GM23248 (cell line): ENCODE results near the gene RPN1. TPM values are rescaled to one million over a fixed set of nuclear protein-coding genes. Genes with fewer than 3 reads are reported as not detected.

ENCODE experiments used
- DNase-seq: peaks from one replicate; pipeline ENCODE4 v3.0.0-alpha.2; 2015
- H2AFZ ChIP-seq: fragments of 200-600 bp; sonication (generic); 2 replicates; pipeline ENCODE4 v1.6.1; 2016; ENCODE audit warnings: antibody characterized with exemption
- H3F3A ChIP-seq: fragments of 200-600 bp; sonication (generic); 2 replicates; pipeline ENCODE4 v1.6.1; 2016; ENCODE audit warnings: mild to moderate bottlenecking, antibody characterized with exemption, mixed run types; ENCODE audit not compliant: insufficient read depth
- H3K27ac ChIP-seq: fragments of 200-600 bp; sonication (generic); 2 replicates; pipeline ENCODE4 v1.5.1; 2016; ENCODE audit warnings: mild to moderate bottlenecking
- H3K27me3 ChIP-seq: fragments of 200-600 bp; sonication (generic); replicated peaks from 2 replicates; pipeline ENCODE4 v1.6.1; 2016; ENCODE audit warnings: mild to moderate bottlenecking; ENCODE audit not compliant: insufficient read depth
- H3K36me3 ChIP-seq: fragments of 200-600 bp; sonication (generic); 2 replicates; pipeline ENCODE4 v1.6.1; 2016; ENCODE audit warnings: low read depth, mild to moderate bottlenecking
- H3K4me1 ChIP-seq: fragments of 200-600 bp; sonication (generic); 2 replicates; pipeline ENCODE4 v1.6.1; 2016; ENCODE audit warnings: mild to moderate bottlenecking; ENCODE audit not compliant: insufficient read depth
- H3K4me2 ChIP-seq: fragments of 200-600 bp; sonication (generic); one replicate; pipeline ENCODE4 v1.6.1; 2016; ENCODE audit warnings: mild to moderate bottlenecking; ENCODE audit not compliant: unreplicated experiment
- H3K4me3 ChIP-seq: fragments of 200-600 bp; sonication (generic); 2 replicates; pipeline ENCODE4 v1.5.1; 2016; ENCODE audit warnings: mild to moderate bottlenecking
- H3K79me2 ChIP-seq: fragments of 200-600 bp; sonication (generic); 2 replicates; pipeline ENCODE4 v1.6.1; 2016; ENCODE audit warnings: mild to moderate bottlenecking; ENCODE audit not compliant: insufficient read depth
- H3K9ac ChIP-seq: fragments of 200-600 bp; sonication (generic); 2 replicates; pipeline ENCODE4 v1.6.1; 2016; ENCODE audit warnings: mild to moderate bottlenecking
- H3K9me2 ChIP-seq: fragments of 200-600 bp; sonication (generic); 2 replicates; pipeline ENCODE4 v1.6.1; 2016; ENCODE audit warnings: mixed run types, mild to moderate bottlenecking, moderate library complexity; ENCODE audit not compliant: insufficient read depth
- H3K9me3 ChIP-seq: fragments of 200-600 bp; sonication (generic); one replicate; pipeline ENCODE4 v1.6.1; 2017; ENCODE audit warnings: low read depth
- H4K20me1 ChIP-seq: fragments of 200-600 bp; sonication (generic); 2 replicates; pipeline ENCODE4 v1.6.0; 2016; ENCODE audit not compliant: insufficient read depth
- EZH2 ChIP-seq: fragments of 200-600 bp; sonication (generic); IDR thresholded peaks from 2 replicates; pipeline ENCODE4 v1.6.1; 2018; ENCODE audit warnings: antibody characterized with exemption, mild to moderate bottlenecking; ENCODE audit not compliant: insufficient read depth, poor library complexity, severe bottlenecking
- EZH2phosphoT487 ChIP-seq: fragments of 200-600 bp; sonication (generic); IDR thresholded peaks from 2 replicates; pipeline ENCODE4 v1.6.1; 2018; ENCODE audit warnings: antibody characterized with exemption, moderate library complexity, mild to moderate bottlenecking, low read depth; ENCODE audit not compliant: insufficient read depth
- WGBS, 2 experiments: methylation state at CpG; one replicate each; pipeline ENCODE4 v1.1.6; 2015 to 2017; ENCODE audit warnings: low lambda C conversion rate in 2 of 2, low coverage in 1 of 2; ENCODE audit errors: missing lambda C conversion rate in 2 of 2; 5-methylcytosine and 5-hydroxymethylcytosine counted together
- in situ Hi-C: fragments of 300-500 bp; cut with MboI; formaldehyde crosslinking; loops from 2 replicates; pipeline ENCODE4 v1.15.0; 2020
- polyA plus RNA-seq: library from polyadenylated mRNA; unstranded; fragments of >200 nt; fragmentation: Nextera tagmentation; extraction: Ambion mirVana; gene quantifications from 2 replicates; pipeline ENCODE4 v1.2.1, GENCODE V29; 2016
- total RNA-seq: library from RNA; depleted of rRNA; stranded (reverse); fragments of >200 nt; shearing (Covaris generic); gene quantifications from 2 replicates; pipeline ENCODE4 v1.2.3, GENCODE V29; 2014; rRNA removed

Gene RPN1
- total and polyA plus RNA-seq, 2 experiments from 2014 or later = 330 to 393 TPM

- Histone ChIP-seq H3K27me3 (peaks cover 12% of the 10 kb centered on the region; the same call in 1 of the 2 replicates), H3K9me3 (no peaks in the 10 kb centered on the region), H3F3A (no peaks in the 10 kb centered on the region), H3K4me2 (no peak overlapping the region), H3K9ac (no peak overlapping the region), H3K9me2 (no peaks in the 10 kb centered on the region), H4K20me1 (no peaks in the 10 kb centered on the region), H3K4me1 (no peaks in the 10 kb centered on the region), H3K36me3 (no peaks in the 10 kb centered on the region), H2AFZ (no peak overlapping the region), H3K27ac (no peak overlapping the region), H3K4me3 (no peak overlapping the region), H3K79me2 (no peaks in the 10 kb centered on the region)
- no peak for DNase-seq
- no peak for TF ChIP-seq EZH2
- no peak for TF ChIP-seq EZH2phosphoT487
- in situ Hi-C loops = no loop called here
- WGBS, 2 experiments = 34 to 37% methylated on average over 14 of the region's 14 CpGs
These were observed 76.9 kb downstream of the RPN1 start for GRCh38 chr3:128573707-128574162.

- Histone ChIP-seq H2AFZ (no peak overlapping the region), H3K36me3 (no peaks in the 10 kb centered on the region), H4K20me1 (no peaks in the 10 kb centered on the region), H3K9me3 (no peaks in the 10 kb centered on the region), H3K79me2 (no peaks in the 10 kb centered on the region), H3K27me3 (peaks cover 12% of the 10 kb centered on the region; the same call in 1 of the 2 replicates), H3K9me2 (no peaks in the 10 kb centered on the region), H3K4me3 (no peak overlapping the region), H3K9ac (no peak overlapping the region), H3K4me2 (no peak overlapping the region), H3F3A (no peaks in the 10 kb centered on the region), H3K27ac (no peak overlapping the region), H3K4me1 (no peaks in the 10 kb centered on the region)
- in situ Hi-C loops = no loop called here
- no peak for TF ChIP-seq EZH2
- TF ChIP-seq EZH2phosphoT487 = no peak
- no peak for DNase-seq
- WGBS, 2 experiments = 29 to 48% methylated on average over 4 to 6 of the region's 6 CpGs
These were observed 77.5 kb downstream of the RPN1 start for GRCh38 chr3:128573160-128573559.

- Histone ChIP-seq H3K36me3 (no peaks in the 10 kb centered on the region), H3F3A (no peaks in the 10 kb centered on the region), H2AFZ (no peak overlapping the region), H4K20me1 (no peaks in the 10 kb centered on the region), H3K79me2 (no peaks in the 10 kb centered on the region), H3K27me3 (peaks cover 12% of the 10 kb centered on the region; the same call in 1 of the 2 replicates), H3K4me1 (no peaks in the 10 kb centered on the region), H3K4me2 (no peak overlapping the region), H3K9me3 (no peaks in the 10 kb centered on the region), H3K4me3 (no peak overlapping the region), H3K27ac (no peak overlapping the region), H3K9ac (no peak overlapping the region), H3K9me2 (no peaks in the 10 kb centered on the region)
- no peak for DNase-seq
- WGBS, 2 experiments = 40 to 42% methylated on average over 5 of the region's 5 CpGs
- in situ Hi-C loops = no loop called here
- TF ChIP-seq EZH2phosphoT487 (no peak), EZH2 (no peak)
These were observed 77.9 kb downstream of the RPN1 start for GRCh38 chr3:128572644-128573105.

- WGBS, 2 experiments = 74 to 81% methylated on average over 13 of the region's 13 CpGs
- DNase-seq = no peak
- peaks cover 12% of the 10 kb centered on the region; the same call in 1 of the 2 replicates for H3K27me3 ChIP-seq
- no peak overlapping the region for H3K9ac ChIP-seq
- no peak overlapping the region for H2AFZ ChIP-seq
- H3K36me3 ChIP-seq = no peaks in the 10 kb centered on the region
- H3K79me2 ChIP-seq = no peaks in the 10 kb centered on the region
- TF ChIP-seq EZH2phosphoT487 (no peak), EZH2 (no peak)
- H4K20me1 ChIP-seq = no peaks in the 10 kb centered on the region
- H3K9me2 ChIP-seq = no peaks in the 10 kb centered on the region
- no peak overlapping the region for H3K27ac ChIP-seq
- H3K4me1 ChIP-seq = no peaks in the 10 kb centered on the region
- in situ Hi-C loops = no loop called here
- H3K9me3 ChIP-seq = no peaks in the 10 kb centered on the region
- no peak overlapping the region for H3K4me3 ChIP-seq
- no peaks in the 10 kb centered on the region for H3F3A ChIP-seq
- H3K4me2 ChIP-seq = no peak overlapping the region
These were observed 78.6 kb downstream of the RPN1 start for GRCh38 chr3:128572013-128572412.

Other genes starting within 250 kb of the RPN1 start
- gene DNAJB8, start 183.9 kb downstream of the RPN1 start, total RNA-seq = not detected in 2 replicates
- gene DNAJB8, start 183.9 kb downstream of the RPN1 start, polyA plus RNA-seq = not detected in 2 replicates
- 23.8 and 28.6 TPM in 2 replicates for gene GATA2, start 157.6 kb downstream of the RPN1 start, total RNA-seq
- gene GATA2, start 157.6 kb downstream of the RPN1 start, polyA plus RNA-seq = 33.3 and 34.0 TPM in 2 replicates
- 55.1 and 71.3 TPM in 2 replicates for gene RAB7A, start 75.4 kb upstream of the RPN1 start, total RNA-seq
- 255 TPM in 2 replicates for gene RAB7A, start 75.4 kb upstream of the RPN1 start, polyA plus RNA-seq
- 22.3 and 27.3 TPM in 2 replicates for gene ACAD9, start 228.8 kb upstream of the RPN1 start, total RNA-seq
- 29.7 and 32.9 TPM in 2 replicates for gene ACAD9, start 228.8 kb upstream of the RPN1 start, polyA plus RNA-seq